Tibial nerve (tissue), 4 donors: ENCODE measurements around the gene TMEM258. TPM values are rescaled to one million over a fixed set of nuclear protein-coding genes. Genes with fewer than 3 reads are reported as not detected.

Experiments
- total RNA-seq, 4 donors: library from RNA; depleted of rRNA; stranded (reverse); fragments of >200 nt; gene quantifications; one replicate each; pipeline ENCODE4 v1.1.0, GENCODE V29; 2016

The TMEM258 gene
- total RNA-seq, 4 donors from 2014 or later: 21.9 to 56.7 (median 45.2) TPM

Other genes starting within 250 kb of the TMEM258 start
- 1 to 10 TPM; 1.2 to 2.5 (median 1.8) TPM for gene SYT7, start 211.5 kb downstream of the TMEM258 start, total RNA-seq
- 1 to 10 TPM; 1.1 to 5.4 (median 3.0) TPM for gene DAGLA, start 112.2 kb downstream of the TMEM258 start, total RNA-seq
- gene MYRF, start 40.0 kb downstream of the TMEM258 start, total RNA-seq: 1 to 10 TPM; 1.0 to 7.5 (median 2.1) TPM
- gene FEN1, start 312 bp upstream of the TMEM258 start, total RNA-seq: 10 to 100 TPM in 1 of 4 donors, 1 to 10 TPM in 3; 4.5 to 11.0 (median 4.6) TPM
- gene FADS1, start 24.4 kb upstream of the TMEM258 start, total RNA-seq: 10 to 100 TPM; 33.7 to 61.6 (median 47.0) TPM
- gene FADS2, start 35.7 kb upstream of the TMEM258 start, total RNA-seq: 10 to 100 TPM; 17.4 to 59.2 (median 32.7) TPM
- 100 to 1,000 TPM; 135 to 327 (median 205) TPM for gene FADS3, start 98.9 kb upstream of the TMEM258 start, total RNA-seq
- 100 to 1,000 TPM in 1 of 4 donors, 10 to 100 TPM in 3; 58.8 to 127 (median 71.1) TPM for gene RAB3IL1, start 125.0 kb upstream of the TMEM258 start, total RNA-seq
- gene BEST1, start 157.8 kb upstream of the TMEM258 start, total RNA-seq: 10 to 100 TPM; 33.2 to 53.2 (median 45.7) TPM
- 1,000 to 10,000 TPM; 3,872 to 5,003 (median 4,779) TPM for gene FTH1, start 175.0 kb upstream of the TMEM258 start, total RNA-seq